Activated CD8-positive, alpha-beta T cell treated with anti-CD3 and anti-CD28 coated beads for 36 hours (primary cell): ENCODE data around the gene CYB561. TPM values are rescaled to one million over a fixed set of nuclear protein-coding genes. Genes with fewer than 3 reads are reported as not detected.

ENCODE experiments used
- ATAC-seq: fragments of 200-7000 bp; cut with Tn5 transposase; one replicate; pipeline ENCODE4 v1.10.0; 2021; ENCODE audit warnings: mild to moderate bottlenecking, moderate library complexity
- CTCF ChIA-PET: fragments of 350-600 bp; sonication (Branson Sonifier 250); formaldehyde crosslinking; loops from one replicate; lab custom pipeline; 2021; ENCODE audit warnings: antibody characterized with exemption; lab: Charles Lee
- POLR2A ChIA-PET: fragments of 350-600 bp; sonication (Branson Sonifier 250); formaldehyde crosslinking; loops from one replicate; lab custom pipeline; 2021; ENCODE audit warnings: antibody characterized with exemption; lab: Charles Lee
- DNase-seq: peaks from one replicate; pipeline ENCODE4 v3.0.0-alpha.2; 2020
- H3K27ac Mint-ChIP-seq: one replicate; pipeline ENCODE4 v1.8.0; 2021; ENCODE audit warnings: mild to moderate bottlenecking, mixed read lengths
- H3K27me3 Mint-ChIP-seq: one replicate; pipeline ENCODE4 v1.8.0; 2021; ENCODE audit warnings: mixed read lengths
- H3K36me3 Mint-ChIP-seq: one replicate; pipeline ENCODE4 v1.8.0; 2021; ENCODE audit warnings: low read depth, mixed read lengths
- H3K4me1 Mint-ChIP-seq: one replicate; pipeline ENCODE4 v1.8.0; 2021; ENCODE audit warnings: low read depth, mixed read lengths
- H3K4me3 Mint-ChIP-seq: one replicate; pipeline ENCODE4 v1.8.0; 2021; ENCODE audit warnings: mild to moderate bottlenecking, moderate library complexity, mixed read lengths
- H3K9me3 Mint-ChIP-seq: one replicate; pipeline ENCODE4 v1.8.0; 2021; ENCODE audit warnings: mixed read lengths
- intact Hi-C: fragments of 100-400 bp; cut with micrococcal nuclease; formaldehyde crosslinking; loops from one replicate; pipeline ENCODE4 v1.10.0; 2022
- total RNA-seq, 2 experiments: library from RNA; stranded (reverse); gene quantifications; one replicate each; pipeline ENCODE4 v1.2.3, GENCODE V29; 2021
- TF ChIP-seq, protein P1 (sequence below): fragments of 200-600 bp; IDR thresholded peaks from one replicate; pipeline ENCODE4 v1.8.0; 2022; ENCODE audit warnings: antibody characterized with exemption, mild to moderate bottlenecking

Gene CYB561
- total RNA-seq, 2 experiments from 2014 or later: 1.5 to 2.2 TPM

DNA sequence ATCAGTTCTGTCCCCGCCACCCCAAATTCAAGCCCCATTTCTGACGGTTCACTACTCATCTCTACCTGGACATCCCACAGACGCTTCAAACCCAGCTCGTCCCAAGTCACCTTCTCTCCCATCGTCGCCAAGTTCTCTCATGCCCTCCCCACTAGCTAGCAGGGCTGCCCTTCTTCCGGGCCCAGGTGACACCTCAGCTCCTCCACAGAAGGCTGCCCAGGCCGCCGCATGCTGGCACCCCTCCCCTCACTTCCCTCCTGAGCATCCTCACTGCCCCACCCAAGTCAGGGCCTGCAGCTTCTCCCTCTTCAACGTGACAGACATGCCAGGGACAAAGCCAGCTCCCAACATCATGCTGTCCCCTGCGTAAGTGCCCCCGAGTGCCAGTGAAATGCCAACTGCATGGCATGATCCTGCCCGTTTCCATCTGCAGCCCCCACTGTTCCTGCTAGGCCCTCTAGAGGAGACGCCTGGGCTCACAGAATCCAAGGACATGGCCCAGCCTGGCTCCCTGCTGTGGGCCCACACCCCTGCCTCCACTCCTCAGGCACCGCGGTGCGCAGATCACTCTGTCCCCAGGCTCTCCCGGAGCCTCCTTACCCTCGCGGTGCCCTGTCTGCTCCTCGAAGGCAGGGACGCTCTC is 5.9 kb downstream of the CYB561 start:
- ChIA-PET CTCF (interaction anchor here (0.9 to 6.5 kb wide), 5 partner anchors 8 to 172 kb away, joined by 3 to 58 read pairs (median 14); partner anchors contain the start of gene ACE), POLR2A (interaction anchor here (0.6 to 1.5 kb wide), 4 partner anchors 8 to 246 kb away, joined by 3 to 5 read pairs (median 3); no protein-coding TSS in a partner anchor)
- Mint-ChIP-seq H3K27ac (peak overlapping the region; percentile 48), H3K9me3 (no peaks in the 10 kb centered on the region), H3K4me3 (peak overlapping the region; percentile 9), H3K4me1 (peaks cover 26% of the 10 kb centered on the region), H3K36me3 (no peaks in the 10 kb centered on the region), H3K27me3 (no peaks in the 10 kb centered on the region)
- DNase-seq: no peak
- intact Hi-C loops: loop anchor here (5.0 kb wide), 1 partner anchor 172 kb away; no protein-coding TSS in a partner anchor
- ATAC-seq: peak; percentile 26
- TF ChIP-seq, protein P1, sequence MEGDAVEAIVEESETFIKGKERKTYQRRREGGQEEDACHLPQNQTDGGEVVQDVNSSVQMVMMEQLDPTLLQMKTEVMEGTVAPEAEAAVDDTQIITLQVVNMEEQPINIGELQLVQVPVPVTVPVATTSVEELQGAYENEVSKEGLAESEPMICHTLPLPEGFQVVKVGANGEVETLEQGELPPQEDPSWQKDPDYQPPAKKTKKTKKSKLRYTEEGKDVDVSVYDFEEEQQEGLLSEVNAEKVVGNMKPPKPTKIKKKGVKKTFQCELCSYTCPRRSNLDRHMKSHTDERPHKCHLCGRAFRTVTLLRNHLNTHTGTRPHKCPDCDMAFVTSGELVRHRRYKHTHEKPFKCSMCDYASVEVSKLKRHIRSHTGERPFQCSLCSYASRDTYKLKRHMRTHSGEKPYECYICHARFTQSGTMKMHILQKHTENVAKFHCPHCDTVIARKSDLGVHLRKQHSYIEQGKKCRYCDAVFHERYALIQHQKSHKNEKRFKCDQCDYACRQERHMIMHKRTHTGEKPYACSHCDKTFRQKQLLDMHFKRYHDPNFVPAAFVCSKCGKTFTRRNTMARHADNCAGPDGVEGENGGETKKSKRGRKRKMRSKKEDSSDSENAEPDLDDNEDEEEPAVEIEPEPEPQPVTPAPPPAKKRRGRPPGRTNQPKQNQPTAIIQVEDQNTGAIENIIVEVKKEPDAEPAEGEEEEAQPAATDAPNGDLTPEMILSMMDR: no peak

DNA sequence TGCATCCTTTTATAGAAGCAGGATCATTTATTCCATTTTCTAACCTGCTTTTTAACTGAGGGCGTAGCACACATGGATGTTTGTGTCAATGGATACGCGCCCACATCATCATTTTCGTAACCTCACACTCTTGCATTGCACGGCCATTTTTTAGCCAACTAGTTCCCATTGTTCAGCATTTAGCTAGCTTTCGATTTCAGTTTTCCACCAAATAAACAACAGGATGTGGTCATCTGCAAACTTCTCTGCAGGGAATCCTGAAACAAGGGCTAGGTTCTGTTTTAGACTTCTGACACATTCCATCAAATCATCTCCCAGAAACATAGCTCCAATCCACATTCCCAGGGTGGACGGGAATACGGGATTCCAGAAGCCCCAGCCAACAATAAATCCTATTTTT is 6.4 kb downstream of the CYB561 start:
- no peaks in the 10 kb centered on the region for H3K36me3 Mint-ChIP-seq
- peak overlapping the region; percentile 48 for H3K27ac Mint-ChIP-seq
- DNase-seq: no peak
- no peaks in the 10 kb centered on the region for H3K9me3 Mint-ChIP-seq
- TF ChIP-seq, protein P1: no peak
- ChIA-PET POLR2A (interaction anchor here (0.6 to 1.1 kb wide), 3 partner anchors 9 to 247 kb away, joined by 3 read pairs; no protein-coding TSS in a partner anchor), CTCF (interaction anchor here (0.6 to 6.5 kb wide), 6 partner anchors 9 to 448 kb away, joined by 3 to 58 read pairs (median 10); partner anchors contain the start of gene ACE)
- peaks cover 26% of the 10 kb centered on the region for H3K4me1 Mint-ChIP-seq
- H3K4me3 Mint-ChIP-seq: peak overlapping the region; percentile 9
- no peak for ATAC-seq
- intact Hi-C loops: loop anchor here (5.0 kb wide), 1 partner anchor 173 kb away; no protein-coding TSS in a partner anchor
- H3K27me3 Mint-ChIP-seq: no peaks in the 10 kb centered on the region

DNA sequence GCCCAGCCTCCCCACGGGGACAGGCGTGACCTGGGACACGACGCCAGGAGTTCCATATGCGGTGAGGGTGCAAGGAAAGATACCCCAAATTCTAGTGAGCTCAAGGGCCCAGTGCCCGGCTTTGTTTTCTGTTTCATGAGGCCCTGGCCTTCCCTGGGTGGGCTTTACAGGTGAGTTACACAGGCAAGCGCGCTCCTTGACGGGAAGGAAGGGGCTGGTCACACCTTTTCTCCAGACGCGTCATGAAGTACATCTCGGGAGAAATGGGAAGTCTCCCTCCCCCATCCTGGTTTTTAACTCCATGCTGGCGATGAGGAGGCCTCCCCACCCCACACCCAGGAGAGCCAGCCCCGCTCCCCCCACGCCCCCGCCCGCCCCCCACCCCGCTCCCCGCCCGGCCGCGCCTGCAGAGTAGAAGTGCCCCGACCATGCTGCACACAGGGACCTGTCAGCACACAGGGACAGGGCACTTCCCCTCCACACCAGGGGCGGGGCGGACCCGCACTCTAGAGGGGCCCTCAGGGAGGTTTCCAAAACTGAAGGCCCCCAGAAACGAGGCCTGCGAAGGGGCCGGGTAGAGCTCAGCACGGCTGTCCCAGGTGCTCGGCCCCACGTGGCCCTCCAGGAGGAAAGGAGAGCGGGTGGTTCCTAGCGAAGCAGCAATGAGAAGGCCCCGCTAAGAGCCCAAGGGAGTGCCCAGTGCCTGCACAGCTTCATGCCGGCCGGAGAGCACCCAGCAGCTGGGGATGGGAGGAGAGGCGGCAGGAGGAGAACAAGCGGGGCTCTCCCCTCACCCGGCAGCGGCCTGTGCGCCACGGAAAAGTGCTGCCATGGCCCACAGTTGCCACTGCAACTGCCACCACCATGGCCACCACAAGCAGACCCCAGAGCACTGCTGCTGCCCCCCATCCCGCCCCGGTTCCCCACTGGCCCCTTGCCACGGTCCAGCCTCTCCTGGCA is 7.7 kb downstream of the CYB561 start:
- no peak for DNase-seq
- intact Hi-C loops: no loop called here
- POLR2A ChIA-PET: no interaction called here
- Mint-ChIP-seq H3K27me3 (no peaks in the 10 kb centered on the region), H3K36me3 (no peaks in the 10 kb centered on the region), H3K4me3 (no peak overlapping the region), H3K9me3 (no peaks in the 10 kb centered on the region), H3K27ac (no peak overlapping the region), H3K4me1 (peaks cover 37% of the 10 kb centered on the region)
- CTCF ChIA-PET: interaction anchor here (1.5 to 4.4 kb wide), 3 partner anchors 11 to 174 kb away, joined by 6 to 40 read pairs (median 15); no protein-coding TSS in a partner anchor
- TF ChIP-seq, protein P1: no peak
- ATAC-seq: no peak

DNA sequence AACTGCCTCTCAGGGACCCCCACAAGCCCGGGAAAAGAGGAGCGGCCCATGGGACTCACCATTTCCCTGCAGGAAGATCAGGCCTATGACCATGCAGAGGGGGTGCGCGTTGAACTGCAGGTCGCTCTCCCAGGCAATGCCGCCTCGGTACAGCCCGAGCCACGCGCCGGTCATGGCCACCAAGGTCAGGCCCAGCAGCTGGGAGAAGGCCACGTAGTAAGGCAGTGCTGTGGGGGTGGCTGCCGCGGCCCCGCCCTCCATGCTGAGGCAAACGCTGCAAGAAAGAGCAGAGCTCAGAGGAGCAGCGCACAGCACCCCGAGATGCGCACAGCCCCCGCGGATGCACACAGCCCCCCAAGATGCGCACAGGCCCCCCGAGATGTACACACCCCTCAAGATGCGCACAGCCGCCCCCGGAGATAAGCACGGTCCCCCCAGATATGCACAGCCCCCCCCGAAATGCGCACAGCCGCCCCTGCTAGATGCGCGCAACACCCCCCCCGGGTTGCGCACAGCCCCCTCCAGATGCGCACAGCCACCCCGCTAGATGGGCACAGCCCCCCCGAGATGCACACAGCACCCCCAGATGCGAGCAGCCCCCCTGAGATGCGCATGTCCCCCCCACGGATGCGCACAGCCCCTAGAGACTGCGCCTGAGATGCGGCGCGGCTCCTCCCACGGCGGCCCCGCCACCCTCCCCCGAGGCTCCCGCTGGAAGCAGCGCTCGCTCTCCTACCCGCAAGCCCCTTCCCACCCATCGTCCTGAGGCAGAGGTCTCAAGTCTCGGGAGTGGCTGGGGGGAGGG is 8.6 kb downstream of the CYB561 start:
- TF ChIP-seq, protein P1: no peak
- intact Hi-C loops: no loop called here
- Mint-ChIP-seq H3K27ac (no peak overlapping the region), H3K36me3 (no peaks in the 10 kb centered on the region), H3K4me3 (no peak overlapping the region), H3K4me1 (peaks cover 39% of the 10 kb centered on the region), H3K9me3 (no peaks in the 10 kb centered on the region), H3K27me3 (no peaks in the 10 kb centered on the region)
- DNase-seq: no peak
- ChIA-PET POLR2A (no interaction called here), CTCF (interaction anchor here (3.3 to 4.4 kb wide), 2 partner anchors 11 to 42 kb away, joined by 27 to 40 read pairs; no protein-coding TSS in a partner anchor)
- no peak for ATAC-seq
